Upper lobe of left lung (tissue), 6 donors: ENCODE measurements around the gene ZAP70. TPM values are rescaled to one million over a fixed set of nuclear protein-coding genes. Genes with fewer than 3 reads are reported as not detected.
A peak's percentile ranks its signal among the peaks of the same experiment; 100 is the strongest.

ENCODE experiments used
- ATAC-seq, 2 donors: fragments of 200-7000 bp; cut with Tn5 transposase; one replicate each; pipeline ENCODE4 v1.9.1; 2022; ENCODE audit warnings: mild to moderate bottlenecking in 2 of 2, moderate library complexity in 2 of 2; ENCODE audit not compliant: low FRiP score in 2 of 2
- DNase-seq, 2 donors: peaks; one replicate each; pipeline ENCODE4 v3.0.0-alpha.2; 2019 to 2020
- H3K27ac ChIP-seq, 4 donors: fragments of 200-600 bp; sonication (generic); one replicate each; pipeline ENCODE4 v1.5.1; 2016 to 2019
- H3K27me3 ChIP-seq, 4 donors: fragments of 200-600 bp; sonication (generic); one replicate each; pipeline ENCODE4 v1.5.1; 2017 to 2019
- H3K36me3 ChIP-seq, 4 donors: fragments of 200-600 bp; sonication (generic); one replicate each; pipeline ENCODE4 v1.5.1; 2016 to 2019
- H3K4me1 ChIP-seq, 4 donors: fragments of 200-600 bp; sonication (generic); one replicate each; pipeline ENCODE4 v1.5.1; 2018 to 2019
- H3K4me3 ChIP-seq, 4 donors: fragments of 200-600 bp; sonication (generic); one replicate each; pipeline ENCODE4 v1.5.1; 2017 to 2019; ENCODE audit warnings: mild to moderate bottlenecking in 2 of 4, moderate library complexity in 1 of 4
- H3K9me3 ChIP-seq, 4 donors: fragments of 200-600 bp; sonication (generic); one replicate each; pipeline ENCODE4 v1.5.1; 2018 to 2019
- CTCF ChIP-seq, 6 experiments: fragments of 450-650 bp in 4 of 6; fragments of 200-600 bp in 2 of 6; sonication (generic) in 2 of 6; IDR thresholded peaks; one replicate each; pipeline ENCODE4 v1.5.1; 2016 to 2019; ENCODE audit warnings: antibody characterized with exemption in 6 of 6
- EP300 ChIP-seq, 4 donors: sonication (generic); formaldehyde crosslinking; IDR thresholded peaks; one replicate each; pipeline ENCODE4 v1.5.1; 2017; ENCODE audit warnings: antibody characterized with exemption in 4 of 4, control low read depth in 2 of 4
- POLR2A ChIP-seq, 4 donors: fragments of 450-650 bp; IDR thresholded peaks; one replicate each; pipeline ENCODE4 v1.5.1; 2016 to 2017; ENCODE audit warnings: antibody characterized with exemption in 4 of 4, mild to moderate bottlenecking in 2 of 4
- POLR2AphosphoS5 ChIP-seq, 2 donors: sonication (generic); formaldehyde crosslinking; IDR thresholded peaks; one replicate each; pipeline ENCODE4 v1.5.1; 2017; ENCODE audit warnings: antibody characterized with exemption in 2 of 2
- WGBS, 2 donors: methylation state at CpG; one replicate each; pipeline ENCODE4 v1.1.5; 2017 to 2018; 5-methylcytosine and 5-hydroxymethylcytosine counted together
- total RNA-seq, 6 donors: library from RNA; depleted of rRNA in 4 of 6; stranded (reverse); fragments of >200 nt in 4 of 6; gene quantifications; one replicate each; pipeline versions ENCODE4 v1.1.0 to v1.2.1, GENCODE V29; 2016 to 2021
- donor health status: DM: no; HTN: no; CAD: no; lungs with moderate emphysema.
- donor health status: DM: no; HTN: yes; CAD: no; lungs with severe emphysema.

Gene ZAP70
- total RNA-seq, 6 donors from 2014 or later: 6.4 to 88.0 (median 11.3) TPM

- TF ChIP-seq CTCF (IDR thresholded peaks at IDR 0.05): no peak
- no peak for TF ChIP-seq POLR2AphosphoS5 (IDR thresholded peaks at IDR 0.05)
- DNase-seq: peak in 1 of 2 donors; percentile 69
- H3K27ac ChIP-seq: no peak overlapping the region
- peak; percentile 17 to 35 for ATAC-seq
- H3K36me3 ChIP-seq: no peaks in the 10 kb centered on the region
- H3K9me3 ChIP-seq: no peaks in the 10 kb centered on the region
- WGBS, 2 donors: 80% methylated on average over 17 of the region's 17 CpGs
- no peaks in the 10 kb centered on the region for H3K4me1 ChIP-seq
- H3K4me3 ChIP-seq: no peak overlapping the region
- no peaks in the 10 kb centered on the region for H3K27me3 ChIP-seq
Measured at GRCh38 chr2:97724501-97724900, 11.1 kb downstream of the ZAP70 start.

GRCh38 chr2:97724946-97725688 is 11.7 kb downstream of the ZAP70 start:
- TF ChIP-seq EP300 (IDR thresholded peaks at IDR 0.05) (no peak), POLR2AphosphoS5 (IDR thresholded peaks at IDR 0.05) (no peak), CTCF (IDR thresholded peaks at IDR 0.05) (no peak), POLR2A (IDR thresholded peaks at IDR 0.05) (no peak)
- Histone ChIP-seq H3K27ac (no peak overlapping the region), H3K27me3 (no peaks in the 10 kb centered on the region), H3K4me1 (no peaks in the 10 kb centered on the region), H3K4me3 (no peak overlapping the region), H3K36me3 (no peaks in the 10 kb centered on the region), H3K9me3 (peaks cover 0 to 5% (median 3%) of the 10 kb centered on the region in 4 donors)
- ATAC-seq (no peak), DNase-seq (peak in 1 of 2 donors; percentile 64)
- 91 to 95% methylated on average over 19 to 27 of the region's 31 CpGs for WGBS, 2 donors

GRCh38 chr2:97726261-97727064 is 13.1 kb downstream of the ZAP70 start:
- no peak overlapping the region for H3K27ac ChIP-seq
- no peaks in the 10 kb centered on the region for H3K4me1 ChIP-seq
- H3K4me3 ChIP-seq: no peak overlapping the region
- ATAC-seq (no peak), DNase-seq (no peak)
- no peaks in the 10 kb centered on the region for H3K36me3 ChIP-seq
- no peaks in the 10 kb centered on the region for H3K27me3 ChIP-seq
- WGBS, 2 donors: 46 to 70% methylated on average over 4 of the region's 4 CpGs
- H3K9me3 ChIP-seq: peaks cover 0 to 10% (median 8%) of the 10 kb centered on the region in 4 donors
- TF ChIP-seq POLR2AphosphoS5 (IDR thresholded peaks at IDR 0.05) (no peak), CTCF (IDR thresholded peaks at IDR 0.05) (no peak), POLR2A (IDR thresholded peaks at IDR 0.05) (no peak), EP300 (IDR thresholded peaks at IDR 0.05) (no peak)

GRCh38 chr2:97727296-97727695 is 13.9 kb downstream of the ZAP70 start:
- ATAC-seq: no peak
- no peaks in the 10 kb centered on the region for H3K36me3 ChIP-seq
- DNase-seq: no peak
- no peak overlapping the region for H3K4me3 ChIP-seq
- no peak overlapping the region for H3K27ac ChIP-seq
- no peaks in the 10 kb centered on the region for H3K27me3 ChIP-seq
- H3K9me3 ChIP-seq: peaks cover 0 to 10% (median 8%) of the 10 kb centered on the region in 4 donors
- no peaks in the 10 kb centered on the region for H3K4me1 ChIP-seq
- WGBS, 2 donors: 91 to 92% methylated on average over 7 of the region's 7 CpGs
- TF ChIP-seq CTCF (IDR thresholded peaks at IDR 0.05): no peak
- TF ChIP-seq POLR2A (IDR thresholded peaks at IDR 0.05): no peak
- no peak for TF ChIP-seq POLR2AphosphoS5 (IDR thresholded peaks at IDR 0.05)
- no peak for TF ChIP-seq EP300 (IDR thresholded peaks at IDR 0.05)
